Brain microvascular endothelial cell (primary cell): ENCODE measurements around the gene C16orf74.
A peak's percentile ranks its signal among the peaks of the same experiment; 100 is the strongest.

Source experiments
- DNase-seq: peaks from one replicate; pipeline ENCODE4 v3.0.0-alpha.2; 2020
- H3K27ac ChIP-seq: fragments of 250-450 bp; sonication (Bioruptor Pico); 2 replicates; pipeline ENCODE4 v1.5.1; 2020; ENCODE audit warnings: mild to moderate bottlenecking, moderate library complexity
- H3K27me3 ChIP-seq: fragments of 250-450 bp; sonication (Bioruptor Pico); replicated peaks from 2 replicates; pipeline ENCODE4 v1.5.1; 2020; ENCODE audit warnings: mild to moderate bottlenecking
- H3K36me3 ChIP-seq: fragments of 250-450 bp; sonication (Bioruptor Pico); replicated peaks from 2 replicates; pipeline ENCODE4 v1.5.1; 2020; ENCODE audit warnings: mild to moderate bottlenecking
- H3K4me3 ChIP-seq: 2 replicates; pipeline ENCODE4 v1.5.1; 2011; ENCODE audit warnings: low read depth, mild to moderate bottlenecking, control low read depth, low read length, moderate library complexity
- in situ Hi-C: cut with HindIII; loops from 2 replicates; pipeline ENCODE4 v1.10.0; 2017; ENCODE audit warnings: low sequenced_read_pairs, low pct_ligation_motif_present
- TF ChIP-seq, protein P1 (sequence below): IDR thresholded peaks from 2 replicates; pipeline ENCODE4 v1.5.1; 2011; ENCODE audit warnings: low read depth, mild to moderate bottlenecking, moderate library complexity, low read length, control low read depth, inconsistent platforms; ENCODE audit errors: missing control alignments

Gene C16orf74

DNA sequence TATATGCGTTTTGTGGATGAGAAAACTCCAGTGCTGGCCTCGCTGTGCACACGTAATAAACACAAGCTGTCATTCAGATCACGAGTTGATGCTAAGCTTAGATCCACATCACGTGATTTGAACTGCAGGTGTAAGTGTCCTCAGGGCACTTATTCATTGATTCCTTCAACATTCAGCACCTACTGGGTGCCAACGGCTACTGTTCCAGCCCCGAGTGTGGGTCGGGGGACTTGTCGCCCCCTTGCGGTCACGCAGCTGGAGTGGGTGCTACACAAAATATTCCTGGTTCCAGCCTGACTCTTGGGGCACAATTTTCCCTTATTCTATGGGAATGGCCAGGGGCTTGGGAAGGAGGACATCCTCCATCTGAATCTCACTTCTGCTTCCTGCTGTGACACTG, 32.2 kb downstream of the C16orf74 start:
- H3K27ac ChIP-seq: no peak overlapping the region
- in situ Hi-C loops: no loop called here
- no peaks in the 10 kb centered on the region for H3K27me3 ChIP-seq
- no peak overlapping the region for H3K4me3 ChIP-seq
- H3K36me3 ChIP-seq: no peaks in the 10 kb centered on the region
- TF ChIP-seq, protein P1, sequence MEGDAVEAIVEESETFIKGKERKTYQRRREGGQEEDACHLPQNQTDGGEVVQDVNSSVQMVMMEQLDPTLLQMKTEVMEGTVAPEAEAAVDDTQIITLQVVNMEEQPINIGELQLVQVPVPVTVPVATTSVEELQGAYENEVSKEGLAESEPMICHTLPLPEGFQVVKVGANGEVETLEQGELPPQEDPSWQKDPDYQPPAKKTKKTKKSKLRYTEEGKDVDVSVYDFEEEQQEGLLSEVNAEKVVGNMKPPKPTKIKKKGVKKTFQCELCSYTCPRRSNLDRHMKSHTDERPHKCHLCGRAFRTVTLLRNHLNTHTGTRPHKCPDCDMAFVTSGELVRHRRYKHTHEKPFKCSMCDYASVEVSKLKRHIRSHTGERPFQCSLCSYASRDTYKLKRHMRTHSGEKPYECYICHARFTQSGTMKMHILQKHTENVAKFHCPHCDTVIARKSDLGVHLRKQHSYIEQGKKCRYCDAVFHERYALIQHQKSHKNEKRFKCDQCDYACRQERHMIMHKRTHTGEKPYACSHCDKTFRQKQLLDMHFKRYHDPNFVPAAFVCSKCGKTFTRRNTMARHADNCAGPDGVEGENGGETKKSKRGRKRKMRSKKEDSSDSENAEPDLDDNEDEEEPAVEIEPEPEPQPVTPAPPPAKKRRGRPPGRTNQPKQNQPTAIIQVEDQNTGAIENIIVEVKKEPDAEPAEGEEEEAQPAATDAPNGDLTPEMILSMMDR: peak; percentile 76
- no peak for DNase-seq

DNA sequence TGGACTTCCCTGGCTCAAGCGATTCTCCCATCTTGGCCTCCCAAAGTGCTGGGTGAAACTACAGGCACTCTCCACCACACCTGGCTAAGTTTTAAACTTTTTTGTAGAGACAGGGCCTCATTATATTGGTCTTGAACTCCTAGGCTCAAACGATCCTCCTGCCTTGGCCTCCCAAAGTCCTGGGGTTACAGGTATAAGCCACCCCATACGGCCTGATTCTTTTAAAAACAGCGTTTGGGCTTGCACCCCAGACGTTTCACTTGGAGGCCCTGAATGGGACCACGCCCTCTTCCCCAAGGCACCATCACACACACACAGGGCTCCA, 32.8 kb downstream of the C16orf74 start:
- Histone ChIP-seq H3K36me3 (no peaks in the 10 kb centered on the region), H3K27ac (no peak overlapping the region), H3K4me3 (no peak overlapping the region), H3K27me3 (no peaks in the 10 kb centered on the region)
- TF ChIP-seq, protein P1: no peak
- DNase-seq: no peak
- in situ Hi-C loops: no loop called here

DNA sequence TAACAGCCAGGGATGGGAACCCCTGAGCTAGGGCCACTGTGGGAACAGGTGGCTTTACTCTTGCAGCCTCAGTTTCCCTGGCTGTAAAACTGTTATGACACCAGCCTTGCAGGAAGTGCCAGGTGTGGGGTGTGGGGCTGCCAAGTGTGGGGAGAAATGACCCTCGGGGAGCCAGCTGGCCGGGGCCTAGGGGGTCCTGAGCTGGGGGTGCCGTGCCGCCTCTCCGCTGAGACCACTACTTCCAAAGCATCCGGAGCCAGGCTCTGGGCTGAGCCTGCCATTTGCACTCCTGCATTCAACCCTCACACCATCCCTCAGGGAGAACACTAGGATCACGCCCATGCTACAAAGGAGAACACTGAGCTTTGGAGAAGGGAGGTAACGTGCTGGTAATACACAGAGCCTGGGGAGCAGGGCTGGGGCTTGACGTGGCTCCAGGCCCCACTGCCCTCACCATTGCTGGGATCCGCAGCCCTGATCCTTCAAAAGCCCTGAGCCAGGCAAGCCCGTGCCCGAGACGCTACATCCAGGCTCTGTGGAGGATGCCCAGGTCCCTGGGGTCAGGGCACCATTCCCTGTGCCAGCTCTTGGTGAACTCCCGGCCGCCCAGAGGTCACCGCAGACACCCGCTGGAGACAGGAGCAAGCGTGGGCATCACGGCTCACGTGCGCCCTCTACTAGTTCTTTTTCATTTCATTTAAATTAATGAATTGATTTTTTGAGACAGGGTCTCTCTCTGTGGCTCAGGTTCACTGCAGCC, 33.3 kb downstream of the C16orf74 start:
- no peaks in the 10 kb centered on the region for H3K36me3 ChIP-seq
- in situ Hi-C loops: no loop called here
- TF ChIP-seq, protein P1: peak; percentile 73
- H3K4me3 ChIP-seq: no peak overlapping the region
- H3K27ac ChIP-seq: no peak overlapping the region
- DNase-seq: peak; percentile 34
- H3K27me3 ChIP-seq: no peaks in the 10 kb centered on the region

DNA sequence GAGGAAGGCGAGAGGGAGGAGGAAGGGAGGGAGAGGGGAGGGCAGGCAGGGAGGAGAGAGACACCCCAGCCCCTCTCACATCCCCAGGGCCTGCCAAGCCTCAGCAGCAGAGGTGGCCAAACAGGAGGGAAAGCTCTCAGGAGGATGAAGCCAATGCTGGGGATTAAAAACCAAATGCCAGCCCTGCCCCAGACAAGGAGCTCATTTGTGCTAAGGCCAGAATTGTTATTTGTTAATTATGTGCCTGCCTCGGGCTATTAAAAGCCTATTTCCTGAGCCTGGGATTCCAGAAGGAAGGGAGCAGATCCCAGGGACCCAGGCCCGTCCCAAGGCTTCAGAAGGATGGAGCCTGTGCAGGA, 34.2 kb downstream of the C16orf74 start:
- TF ChIP-seq, protein P1: no peak

DNA sequence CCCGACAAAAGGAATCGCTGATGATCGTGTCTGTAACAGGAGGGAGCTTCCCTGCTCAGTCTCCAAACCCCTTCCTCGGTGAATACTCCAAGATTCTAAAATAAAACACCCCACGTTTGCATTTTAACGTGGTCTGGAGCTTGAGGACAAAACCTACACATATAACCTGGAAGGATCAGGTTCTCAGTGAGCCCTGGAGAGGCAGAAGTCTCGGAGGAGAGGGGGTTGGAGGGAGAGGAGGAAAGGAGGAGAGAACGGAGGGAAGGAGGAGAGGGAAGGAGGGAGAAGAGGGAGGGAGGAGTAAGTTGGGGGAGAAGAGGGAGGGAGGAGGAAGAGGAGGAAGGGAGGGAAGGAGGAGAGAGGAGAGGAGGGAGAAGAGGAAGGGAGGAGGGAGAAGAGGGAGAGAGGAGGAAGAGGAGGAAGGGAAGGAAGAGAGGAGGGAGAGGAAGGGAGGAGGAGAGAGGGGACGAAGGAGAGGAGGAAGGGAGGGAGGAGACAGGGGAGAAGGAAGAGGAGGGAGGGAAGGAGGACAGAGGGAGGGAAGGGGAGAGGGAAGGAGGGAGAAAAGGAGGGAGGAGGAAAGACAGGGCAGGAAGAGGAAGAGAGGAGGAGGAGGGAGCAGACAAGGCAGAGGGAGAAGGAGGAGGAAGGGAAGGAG, 34.7 kb downstream of the C16orf74 start:
- no peak for DNase-seq
- Histone ChIP-seq H3K36me3 (no peaks in the 10 kb centered on the region), H3K27ac (no peak overlapping the region), H3K4me3 (no peak overlapping the region), H3K27me3 (no peaks in the 10 kb centered on the region)
- TF ChIP-seq, protein P1: no peak
- in situ Hi-C loops: no loop called here

More for the DNA sequence above, 34.2 kb downstream of the C16orf74 start:
- H3K4me3 ChIP-seq: no peak overlapping the region
- DNase-seq: no peak
- in situ Hi-C loops: no loop called here
- H3K27ac ChIP-seq: no peak overlapping the region
- H3K36me3 ChIP-seq: no peaks in the 10 kb centered on the region
- H3K27me3 ChIP-seq: no peaks in the 10 kb centered on the region
